GM12892 (cell line): ENCODE results near the gene OSTF1.

ENCODE experiments used
- POLR2A ChIP-seq: IDR thresholded peaks from 2 replicates; pipeline ENCODE4 v1.6.1; 2011; ENCODE audit warnings: low read depth, low read length, control low read depth
- TAF1 ChIP-seq: IDR thresholded peaks from 2 replicates; pipeline ENCODE4 v1.6.1; 2011; ENCODE audit warnings: low read depth, mild to moderate bottlenecking, control low read depth, low read length, borderline replicate concordance

DNA sequence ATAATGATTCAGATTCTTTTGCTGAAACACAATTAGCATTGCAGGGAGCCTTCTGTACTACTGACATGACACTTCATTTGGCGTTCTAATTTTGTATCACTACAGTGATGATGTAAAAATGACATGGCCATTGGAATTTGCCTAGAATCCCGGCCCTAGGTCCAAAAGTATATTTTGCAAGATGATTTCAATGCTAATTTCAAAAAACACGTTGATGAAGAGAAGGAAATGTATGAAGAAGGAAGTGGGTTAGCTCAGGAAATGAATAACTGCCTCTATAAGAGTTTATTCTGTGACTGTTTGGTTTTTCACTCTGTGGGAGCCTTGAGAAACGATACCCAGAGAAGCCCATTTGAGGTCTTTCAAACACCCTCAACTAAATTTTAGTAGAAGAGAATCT is 59.3 kb downstream of the OSTF1 start:
- TF ChIP-seq POLR2A (no peak), TAF1 (no peak)
